ENCODE data around the gene MAGED2. TPM values are rescaled to one million over a fixed set of nuclear protein-coding genes. Genes with fewer than 3 reads are reported as not detected.

Gene MAGED2
- total and polyA plus RNA-seq, 9 of the 15 experiments (the other 6 are each of a cell fraction or from before 2014, with no cell fraction given) = 19.7 to 49.1 (median 23.1) TPM

DNA sequence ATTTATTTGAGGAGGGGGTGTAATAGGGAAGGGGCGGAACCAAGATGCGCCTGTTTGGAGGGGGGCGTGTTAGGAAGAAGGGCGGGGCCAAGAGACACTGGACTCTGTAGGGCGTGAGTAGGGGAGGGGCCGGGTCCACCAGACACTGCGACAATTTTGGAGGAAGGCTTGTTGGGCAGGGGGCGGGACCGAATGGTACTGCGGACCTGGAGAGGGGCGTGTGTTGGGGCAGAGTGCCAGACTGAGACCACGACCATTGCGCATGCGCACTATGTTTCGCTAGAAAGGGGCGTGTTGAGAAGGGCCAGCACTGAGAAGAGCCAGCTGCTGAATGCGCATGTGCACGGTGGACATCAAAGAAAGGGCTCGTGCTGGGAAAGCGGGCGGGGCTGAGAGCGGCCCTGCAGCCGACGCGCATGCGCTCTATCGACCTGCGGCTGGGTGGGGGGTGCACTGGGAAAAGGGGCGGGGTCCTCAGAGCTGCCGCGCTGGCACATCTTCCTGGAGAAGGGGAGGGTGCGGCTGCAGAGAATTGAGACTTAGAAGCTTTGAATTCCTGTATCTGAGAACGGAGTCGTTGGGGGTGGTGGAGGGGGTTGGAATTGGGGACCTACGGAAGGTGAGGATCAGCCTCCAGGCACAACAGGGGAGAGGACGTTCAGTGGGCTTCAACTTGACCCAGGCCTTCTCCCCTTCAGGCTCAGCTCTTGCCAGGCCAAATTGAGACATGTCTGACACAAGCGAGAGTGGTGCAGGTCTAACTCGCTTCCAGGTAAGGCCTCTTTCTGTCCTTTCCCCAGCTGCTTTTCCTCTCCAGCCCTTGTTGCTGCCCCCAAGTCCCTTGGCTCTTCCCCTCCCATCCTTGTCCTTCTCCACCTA lies 1.3 kb downstream of the MAGED2 start (continued):
- TF ChIP-seq MAZ (CRISPR knock-in tag; conservative IDR thresholded peaks at IDR 0.05 in 1 of 2, IDR thresholded peaks at IDR 0.05 in 1 of 2) = peak in 1 of 2 experiments; percentile 78; a peak in 2 of 4 replicates
- TF ChIP-seq POLR2G (IDR thresholded peaks at IDR 0.05; ENCODE audit: low read depth, low read length) = peak; percentile 43
- TF ChIP-seq ZNF780A (CRISPR knock-in tag; IDR thresholded peaks at IDR 0.05) = no peak
- TF ChIP-seq, protein P1, sequence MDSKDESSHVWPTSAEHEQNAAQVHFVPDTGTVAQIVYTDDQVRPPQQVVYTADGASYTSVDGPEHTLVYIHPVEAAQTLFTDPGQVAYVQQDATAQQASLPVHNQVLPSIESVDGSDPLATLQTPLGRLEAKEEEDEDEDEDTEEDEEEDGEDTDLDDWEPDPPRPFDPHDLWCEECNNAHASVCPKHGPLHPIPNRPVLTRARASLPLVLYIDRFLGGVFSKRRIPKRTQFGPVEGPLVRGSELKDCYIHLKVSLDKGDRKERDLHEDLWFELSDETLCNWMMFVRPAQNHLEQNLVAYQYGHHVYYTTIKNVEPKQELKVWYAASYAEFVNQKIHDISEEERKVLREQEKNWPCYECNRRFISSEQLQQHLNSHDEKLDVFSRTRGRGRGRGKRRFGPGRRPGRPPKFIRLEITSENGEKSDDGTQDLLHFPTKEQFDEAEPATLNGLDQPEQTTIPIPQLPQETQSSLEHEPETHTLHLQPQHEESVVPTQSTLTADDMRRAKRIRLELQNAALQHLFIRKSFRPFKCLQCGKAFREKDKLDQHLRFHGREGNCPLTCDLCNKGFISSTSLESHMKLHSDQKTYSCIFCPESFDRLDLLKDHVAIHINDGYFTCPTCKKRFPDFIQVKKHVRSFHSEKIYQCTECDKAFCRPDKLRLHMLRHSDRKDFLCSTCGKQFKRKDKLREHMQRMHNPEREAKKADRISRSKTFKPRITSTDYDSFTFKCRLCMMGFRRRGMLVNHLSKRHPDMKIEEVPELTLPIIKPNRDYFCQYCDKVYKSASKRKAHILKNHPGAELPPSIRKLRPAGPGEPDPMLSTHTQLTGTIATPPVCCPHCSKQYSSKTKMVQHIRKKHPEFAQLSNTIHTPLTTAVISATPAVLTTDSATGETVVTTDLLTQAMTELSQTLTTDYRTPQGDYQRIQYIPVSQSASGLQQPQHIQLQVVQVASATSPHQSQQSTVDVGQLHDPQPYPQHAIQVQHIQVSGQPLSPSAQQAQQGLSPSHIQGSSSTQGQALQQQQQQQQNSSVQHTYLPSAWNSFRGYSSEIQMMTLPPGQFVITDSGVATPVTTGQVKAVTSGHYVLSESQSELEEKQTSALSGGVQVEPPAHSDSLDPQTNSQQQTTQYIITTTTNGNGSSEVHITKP (IDR thresholded peaks at IDR 0.05; ENCODE audit: partially characterized antibody) = peak; percentile 71
- TF ChIP-seq, protein P2, sequence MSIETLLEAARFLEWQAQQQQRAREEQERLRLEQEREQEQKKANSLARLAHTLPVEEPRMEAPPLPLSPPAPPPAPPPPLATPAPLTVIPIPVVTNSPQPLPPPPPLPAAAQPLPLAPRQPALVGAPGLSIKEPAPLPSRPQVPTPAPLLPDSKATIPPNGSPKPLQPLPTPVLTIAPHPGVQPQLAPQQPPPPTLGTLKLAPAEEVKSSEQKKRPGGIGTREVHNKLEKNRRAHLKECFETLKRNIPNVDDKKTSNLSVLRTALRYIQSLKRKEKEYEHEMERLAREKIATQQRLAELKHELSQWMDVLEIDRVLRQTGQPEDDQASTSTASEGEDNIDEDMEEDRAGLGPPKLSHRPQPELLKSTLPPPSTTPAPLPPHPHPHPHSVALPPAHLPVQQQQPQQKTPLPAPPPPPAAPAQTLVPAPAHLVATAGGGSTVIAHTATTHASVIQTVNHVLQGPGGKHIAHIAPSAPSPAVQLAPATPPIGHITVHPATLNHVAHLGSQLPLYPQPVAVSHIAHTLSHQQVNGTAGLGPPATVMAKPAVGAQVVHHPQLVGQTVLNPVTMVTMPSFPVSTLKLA (conservative IDR thresholded peaks at IDR 0.05) = peak in 1 of 2 experiments; percentile 35; a peak in 2 of 4 replicates
- TF ChIP-seq, protein P3, sequence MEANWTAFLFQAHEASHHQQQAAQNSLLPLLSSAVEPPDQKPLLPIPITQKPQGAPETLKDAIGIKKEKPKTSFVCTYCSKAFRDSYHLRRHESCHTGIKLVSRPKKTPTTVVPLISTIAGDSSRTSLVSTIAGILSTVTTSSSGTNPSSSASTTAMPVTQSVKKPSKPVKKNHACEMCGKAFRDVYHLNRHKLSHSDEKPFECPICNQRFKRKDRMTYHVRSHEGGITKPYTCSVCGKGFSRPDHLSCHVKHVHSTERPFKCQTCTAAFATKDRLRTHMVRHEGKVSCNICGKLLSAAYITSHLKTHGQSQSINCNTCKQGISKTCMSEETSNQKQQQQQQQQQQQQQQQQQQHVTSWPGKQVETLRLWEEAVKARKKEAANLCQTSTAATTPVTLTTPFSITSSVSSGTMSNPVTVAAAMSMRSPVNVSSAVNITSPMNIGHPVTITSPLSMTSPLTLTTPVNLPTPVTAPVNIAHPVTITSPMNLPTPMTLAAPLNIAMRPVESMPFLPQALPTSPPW (CRISPR knock-in tag; IDR thresholded peaks at IDR 0.05) = peak; percentile 57
- TF ChIP-seq ZNF586 (CRISPR knock-in tag; conservative IDR thresholded peaks at IDR 0.05) = no peak
- TF ChIP-seq, protein P4, sequence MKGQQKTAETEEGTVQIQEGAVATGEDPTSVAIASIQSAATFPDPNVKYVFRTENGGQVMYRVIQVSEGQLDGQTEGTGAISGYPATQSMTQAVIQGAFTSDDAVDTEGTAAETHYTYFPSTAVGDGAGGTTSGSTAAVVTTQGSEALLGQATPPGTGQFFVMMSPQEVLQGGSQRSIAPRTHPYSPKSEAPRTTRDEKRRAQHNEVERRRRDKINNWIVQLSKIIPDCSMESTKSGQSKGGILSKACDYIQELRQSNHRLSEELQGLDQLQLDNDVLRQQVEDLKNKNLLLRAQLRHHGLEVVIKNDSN (CRISPR knock-in tag; IDR thresholded peaks at IDR 0.05) = 0 out of 2 replicates have a peak, but pooled peaks have one; percentile 10
- TF ChIP-seq EP400 (IDR thresholded peaks at IDR 0.05) = peak; percentile 34; the same call in 1 of the 2 replicates
- TF ChIP-seq PRMT5 (CRISPR knock-in tag; IDR thresholded peaks at IDR 0.05) = no peak
- no peak for TF ChIP-seq CHCHD3 (CRISPR knock-in tag; IDR thresholded peaks at IDR 0.05)
- TF ChIP-seq ZBTB7A (IDR thresholded peaks at IDR 0.05; ENCODE audit: borderline replicate concordance, control insufficient read depth, low read depth, low read length) = peak; percentile 36; the same call in 1 of the 2 replicates
- peak; percentile 65 for TF ChIP-seq CREB3L1 (IDR thresholded peaks at IDR 0.05; ENCODE audit: borderline replicate concordance, low read depth)
- peak; percentile 62 for TF ChIP-seq RBFOX2 (IDR thresholded peaks at IDR 0.05; ENCODE audit: low read depth, low read length)
- peak; percentile 92 for TF ChIP-seq MEIS2 (IDR thresholded peaks at IDR 0.05; ENCODE audit: partially characterized antibody)
- TF ChIP-seq ZNF77 (CRISPR knock-in tag; IDR thresholded peaks at IDR 0.05) = no peak
- peak; percentile 72 for TF ChIP-seq POLR2B (IDR thresholded peaks at IDR 0.05; ENCODE audit: low read depth, partially characterized antibody)

All from K562 (cell line).